ENCODE measurements around the gene PLAGL2.

DNA sequence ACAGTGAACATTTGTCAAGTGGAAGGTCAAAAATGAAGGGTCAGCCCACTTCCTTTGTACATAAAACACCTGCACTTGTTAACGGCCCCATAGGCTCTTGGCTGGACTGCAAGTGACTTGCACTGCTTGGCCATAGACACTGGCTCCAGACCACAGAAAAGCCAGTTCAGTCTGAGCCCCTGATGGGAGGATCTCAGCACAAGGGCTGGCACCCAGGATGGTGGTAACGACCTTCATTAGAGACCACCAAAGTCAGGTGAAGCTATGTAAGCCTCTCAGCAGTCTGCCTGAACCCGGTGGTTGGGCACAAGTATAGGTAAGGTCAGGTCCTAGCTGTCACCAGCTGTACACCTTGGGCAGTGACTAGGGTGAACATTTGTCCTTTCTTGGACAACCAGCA is 16.1 kb downstream of the PLAGL2 start:
- TF ChIP-seq POLR2AphosphoS5 (IDR thresholded peaks at IDR 0.05; ENCODE audit: low read depth, low read length), result no peak
- TF ChIP-seq POLR2A (IDR thresholded peaks at IDR 0.05; ENCODE audit: low read depth, low read length), result no peak; the same call in 1 of the 2 replicates
